ENCODE measurements around the gene CCL4L2. TPM values are rescaled to one million over a fixed set of nuclear protein-coding genes. Genes with fewer than 3 reads are reported as not detected.
"Not testable (repeated sequence)": the region's sequence is repeated elsewhere in the genome, so short reads cannot be mapped to it uniquely, and the experiment has no call there.

Gene CCL4L2
- total and polyA plus RNA-seq, 8 donors: 0.81 to 37.6 (median 4.1) TPM

DNA sequence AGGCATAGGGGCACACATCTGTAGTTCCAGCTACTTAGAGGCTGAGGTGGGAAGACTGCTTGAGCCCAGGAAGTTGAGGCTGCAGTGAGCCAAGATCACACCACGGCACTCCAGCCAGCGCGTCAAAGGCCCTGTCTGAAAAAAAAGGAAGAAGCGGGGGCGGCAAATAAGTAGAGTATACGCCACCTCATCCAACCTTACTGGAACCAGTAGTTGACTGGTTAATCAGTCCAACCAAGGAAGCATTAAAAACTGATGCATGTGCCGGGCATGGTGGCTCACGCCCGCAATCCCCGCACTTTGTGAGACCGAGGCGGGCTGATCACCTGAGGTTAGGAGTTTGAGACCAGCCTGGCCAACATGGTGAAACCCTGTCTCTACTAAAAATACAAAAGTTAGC is 12.1 kb downstream of the CCL4L2 start:
- H3K36me3 ChIP-seq; H3K27me3 ChIP-seq; H3K27ac ChIP-seq; ATAC-seq; H3K9me3 ChIP-seq; DNase-seq; H3K4me3 ChIP-seq; H3K4me1 ChIP-seq; intact Hi-C loops (cut with DNase I): not testable (repeated sequence)

GRCh38 chr17:36229644-36230043 is 18.8 kb downstream of the CCL4L2 start:
- H3K4me1 ChIP-seq; ATAC-seq; H3K36me3 ChIP-seq; H3K27me3 ChIP-seq; H3K4me3 ChIP-seq; H3K9me3 ChIP-seq; H3K27ac ChIP-seq; intact Hi-C loops (cut with DNase I): not testable (repeated sequence)
- peak in 2 of 4 donors; percentile 34 to 58 for DNase-seq

DNA sequence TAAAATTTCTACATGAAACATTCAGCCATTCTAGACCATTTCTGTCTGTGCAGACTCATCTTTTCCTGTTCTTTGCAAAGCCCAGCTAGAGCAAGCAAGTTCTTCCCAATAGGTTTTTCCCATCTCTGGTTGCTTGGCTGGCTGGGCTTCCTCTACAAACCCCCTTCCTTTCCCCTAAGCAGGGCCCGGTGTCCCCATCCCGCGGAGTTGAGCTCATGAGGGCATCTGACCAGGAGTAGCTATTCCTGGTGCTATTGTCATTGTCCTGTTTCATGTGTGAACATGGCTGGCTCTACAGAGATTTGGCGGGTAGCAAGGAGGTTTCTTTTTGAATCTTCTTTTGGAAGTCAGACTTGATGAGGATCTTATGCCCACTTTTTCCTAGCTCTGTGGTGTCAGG is 31.2 kb downstream of the CCL4L2 start:
- H3K27ac ChIP-seq; intact Hi-C loops (cut with DNase I); H3K4me3 ChIP-seq; H3K9me3 ChIP-seq; ATAC-seq; DNase-seq; H3K36me3 ChIP-seq; H3K4me1 ChIP-seq; H3K27me3 ChIP-seq: not testable (repeated sequence)

Other genes with a start within 250 kb of the CCL4L2 start
- gene CCL16, start 229.6 kb upstream of the CCL4L2 start, total RNA-seq: not detected
- 1 to 10 TPM in 3 of 6 donors, under 1 TPM in 3; 0.40 to 1.2 (median 0.97) TPM for gene CCL16, start 229.6 kb upstream of the CCL4L2 start, polyA plus RNA-seq (ENCODE audit: insufficient read length in 6 of 6)
- 10 to 100 TPM; 14.2 to 23.3 TPM for gene CCL14, start 224.3 kb upstream of the CCL4L2 start, total RNA-seq
- 100 to 1,000 TPM in 2 of 6 donors, 10 to 100 TPM in 4; 64.7 to 123 (median 90.9) TPM for gene CCL14, start 224.3 kb upstream of the CCL4L2 start, polyA plus RNA-seq (ENCODE audit: insufficient read length in 6 of 6)
- gene CCL15, start 209.5 kb upstream of the CCL4L2 start, total RNA-seq: 1 to 10 TPM in 1 of 2 donors, under 1 TPM in 1; 0.23 to 1.3 TPM
- gene CCL15, start 209.5 kb upstream of the CCL4L2 start, polyA plus RNA-seq (ENCODE audit: insufficient read length in 6 of 6): under 1 TPM in 4 of 6 donors, not detected in 2; 0.15 to 0.43 (median 0.33) TPM
- gene CCL23, start 193.1 kb upstream of the CCL4L2 start, total RNA-seq: 1 to 10 TPM; 6.6 to 9.3 TPM
- under 1 TPM in 4 of 6 donors, not detected in 2; 0.32 to 0.52 (median 0.45) TPM for gene CCL23, start 193.1 kb upstream of the CCL4L2 start, polyA plus RNA-seq (ENCODE audit: insufficient read length in 6 of 6)
- gene CCL18, start 146.8 kb upstream of the CCL4L2 start, total RNA-seq: 100 to 1,000 TPM; 227 to 348 TPM
- gene CCL18, start 146.8 kb upstream of the CCL4L2 start, polyA plus RNA-seq (ENCODE audit: insufficient read length in 6 of 6): under 1 TPM in 1 of 6 donors, not detected in 5; 0.20 TPM
- 10 to 100 TPM in 1 of 2 donors, 1 to 10 TPM in 1; 3.2 to 40.9 TPM for gene CCL3, start 120.9 kb upstream of the CCL4L2 start, total RNA-seq
- gene CCL3, start 120.9 kb upstream of the CCL4L2 start, polyA plus RNA-seq (ENCODE audit: insufficient read length in 6 of 6): 10 to 100 TPM in 3 of 6 donors, 1 to 10 TPM in 3; 2.0 to 18.6 (median 10.2) TPM
- gene CCL4, start 107.2 kb upstream of the CCL4L2 start, total RNA-seq: 10 to 100 TPM in 1 of 2 donors, 1 to 10 TPM in 1; 6.4 to 62.0 TPM
- gene CCL4, start 107.2 kb upstream of the CCL4L2 start, polyA plus RNA-seq (ENCODE audit: insufficient read length in 6 of 6): 10 to 100 TPM in 1 of 6 donors, 1 to 10 TPM in 4, under 1 TPM in 1; 0.72 to 11.4 (median 5.7) TPM
- 1 to 10 TPM; 6.7 to 8.8 TPM for gene TBC1D3B, start 34.4 kb upstream of the CCL4L2 start, total RNA-seq
- gene TBC1D3B, start 34.4 kb upstream of the CCL4L2 start, polyA plus RNA-seq (ENCODE audit: insufficient read length in 6 of 6): 10 to 100 TPM; 11.2 to 26.5 (median 17.9) TPM
- gene CCL3L1, start 14.3 kb upstream of the CCL4L2 start, total RNA-seq: 10 to 100 TPM in 1 of 2 donors, under 1 TPM in 1; 0.38 to 11.7 TPM
- 1 to 10 TPM in 4 of 6 donors, under 1 TPM in 2; 0.25 to 5.3 (median 1.8) TPM for gene CCL3L1, start 14.3 kb upstream of the CCL4L2 start, polyA plus RNA-seq (ENCODE audit: insufficient read length in 6 of 6)
- gene TBC1D3I, start 53.5 kb downstream of the CCL4L2 start, total RNA-seq: under 1 TPM; 0.58 to 0.76 TPM
- 1 to 10 TPM in 1 of 6 donors, under 1 TPM in 4, not detected in 1; 0.66 to 2.0 (median 0.84) TPM for gene TBC1D3I, start 53.5 kb downstream of the CCL4L2 start, polyA plus RNA-seq (ENCODE audit: insufficient read length in 6 of 6)
- gene TBC1D3G, start 112.8 kb downstream of the CCL4L2 start, total RNA-seq: not detected
- gene TBC1D3G, start 112.8 kb downstream of the CCL4L2 start, polyA plus RNA-seq (ENCODE audit: insufficient read length in 6 of 6): not detected
- not detected for gene TBC1D3H, start 177.4 kb downstream of the CCL4L2 start, total RNA-seq
- 10 to 100 TPM in 1 of 6 donors, not detected in 5; 14.3 TPM for gene TBC1D3H, start 177.4 kb downstream of the CCL4L2 start, polyA plus RNA-seq (ENCODE audit: insufficient read length in 6 of 6)

Data from left lung (tissue), 10 donors.